Vagina (tissue), 2 donors: ENCODE results near the gene HYAL1. TPM values are rescaled to one million over a fixed set of nuclear protein-coding genes. Genes with fewer than 3 reads are reported as not detected.

Source experiments
- DNase-seq, 2 donors: peaks; one replicate each; pipeline ENCODE4 v3.0.0-alpha.2; 2017; ENCODE audit errors: extremely low spot score in 2 of 2
- H3K27ac ChIP-seq: fragments of 200-600 bp; sonication (generic); one replicate; pipeline ENCODE4 v1.5.1; 2019
- H3K27me3 ChIP-seq: fragments of 200-600 bp; sonication (generic); one replicate; pipeline ENCODE4 v1.5.1; 2019
- H3K36me3 ChIP-seq, 2 donors: fragments of 200-600 bp; sonication (generic); one replicate each; pipeline ENCODE4 v1.5.1; 2017 to 2019
- H3K4me1 ChIP-seq: fragments of 200-600 bp; sonication (generic); one replicate; pipeline ENCODE4 v1.5.1; 2019
- H3K4me3 ChIP-seq, 2 donors: fragments of 200-600 bp; sonication (generic); 1 replicate in 1 of 2; 2 replicates in 1 of 2; pipeline ENCODE4 v1.5.1; 2016 to 2019
- H3K9me3 ChIP-seq: fragments of 200-600 bp; sonication (generic); one replicate; pipeline ENCODE4 v1.5.1; 2019
- CTCF ChIP-seq, 3 experiments: fragments of 450-650 bp in 2 of 3; fragments of 200-600 bp in 1 of 3; sonication (generic) in 1 of 3; IDR thresholded peaks; one replicate each; pipeline ENCODE4 v1.5.1; 2017 to 2019; ENCODE audit warnings: antibody characterized with exemption in 3 of 3, mild to moderate bottlenecking in 2 of 3, moderate library complexity in 2 of 3
- POLR2A ChIP-seq, 2 donors: fragments of 450-650 bp; IDR thresholded peaks; one replicate each; pipeline ENCODE4 v1.6.1; 2017; ENCODE audit warnings: antibody characterized with exemption in 2 of 2, mild to moderate bottlenecking in 2 of 2, moderate library complexity in 2 of 2
- POLR2AphosphoS5 ChIP-seq, 2 donors: sonication (generic); formaldehyde crosslinking; IDR thresholded peaks; one replicate each; pipeline ENCODE4 v1.9.0; 2017; ENCODE audit warnings: antibody characterized with exemption in 2 of 2, mild to moderate bottlenecking in 2 of 2, low read depth in 1 of 2; ENCODE audit not compliant: insufficient read depth in 1 of 2
- intact Hi-C: fragments of 100-400 bp; cut with DNase I; formaldehyde crosslinking; loops from one replicate; pipeline ENCODE4 v1.15.1; 2023
- total RNA-seq: library from RNA; depleted of rRNA; stranded (reverse); fragments of >200 nt; gene quantifications from one replicate; pipeline ENCODE4 v1.2.3, GENCODE V29; 2016

The HYAL1 gene
- total RNA-seq, 1 donor from 2014 or later: 17.7 TPM

- peaks cover 0 to 5% of the 10 kb centered on the region in 2 donors for H3K36me3 ChIP-seq
- DNase-seq: no peak
- no peaks in the 10 kb centered on the region for H3K27me3 ChIP-seq
- intact Hi-C loops: no loop called here
- TF ChIP-seq POLR2A (IDR thresholded peaks at IDR 0.05) (no peak), POLR2AphosphoS5 (IDR thresholded peaks at IDR 0.05; ENCODE audit: insufficient read depth in 1 of 2, low read depth in 1 of 2) (no peak), CTCF (IDR thresholded peaks at IDR 0.05) (no peak)
- peaks cover 50% of the 10 kb centered on the region for H3K4me1 ChIP-seq
- H3K4me3 ChIP-seq: no peak overlapping the region
- no peak overlapping the region for H3K27ac ChIP-seq
- no peaks in the 10 kb centered on the region for H3K9me3 ChIP-seq
Measured at GRCh38 chr3:50295553-50296431, 7.6 kb downstream of the HYAL1 start.

- no peak for DNase-seq
- H3K36me3 ChIP-seq: peaks cover 0 to 11% of the 10 kb centered on the region in 2 donors
- no peak for TF ChIP-seq CTCF (IDR thresholded peaks at IDR 0.05)
- TF ChIP-seq POLR2AphosphoS5 (IDR thresholded peaks at IDR 0.05; ENCODE audit: insufficient read depth in 1 of 2, low read depth in 1 of 2): no peak
- no peak for TF ChIP-seq POLR2A (IDR thresholded peaks at IDR 0.05)
- H3K9me3 ChIP-seq: no peaks in the 10 kb centered on the region
- peaks cover 45% of the 10 kb centered on the region for H3K4me1 ChIP-seq
- no peak overlapping the region for H3K27ac ChIP-seq
- no peak overlapping the region for H3K4me3 ChIP-seq
- no peaks in the 10 kb centered on the region for H3K27me3 ChIP-seq
- intact Hi-C loops: no loop called here
Measured at GRCh38 chr3:50294492-50295403, 8.6 kb downstream of the HYAL1 start.

GRCh38 chr3:50294089-50294488 lies 9.3 kb downstream of the HYAL1 start:
- Histone ChIP-seq H3K27me3 (no peaks in the 10 kb centered on the region), H3K4me3 (no peak overlapping the region), H3K27ac (no peak overlapping the region), H3K9me3 (no peaks in the 10 kb centered on the region), H3K36me3 (peaks cover 0 to 18% of the 10 kb centered on the region in 2 donors), H3K4me1 (peaks cover 44% of the 10 kb centered on the region)
- no peak for DNase-seq
- TF ChIP-seq CTCF (IDR thresholded peaks at IDR 0.05): no peak
- no peak for TF ChIP-seq POLR2A (IDR thresholded peaks at IDR 0.05)
- no peak for TF ChIP-seq POLR2AphosphoS5 (IDR thresholded peaks at IDR 0.05; ENCODE audit: insufficient read depth in 1 of 2, low read depth in 1 of 2)
- intact Hi-C loops: no loop called here

GRCh38 chr3:50293079-50293801 lies 10.1 kb downstream of the HYAL1 start:
- Histone ChIP-seq H3K36me3 (peaks cover 0 to 27% of the 10 kb centered on the region in 2 donors), H3K4me1 (peaks cover 37% of the 10 kb centered on the region), H3K9me3 (no peaks in the 10 kb centered on the region), H3K27ac (peak overlapping the region; percentile 68), H3K4me3 (peak overlapping the region in 1 of 2 donors; percentile 84), H3K27me3 (no peaks in the 10 kb centered on the region)
- TF ChIP-seq CTCF (IDR thresholded peaks at IDR 0.05) (no peak), POLR2AphosphoS5 (IDR thresholded peaks at IDR 0.05; ENCODE audit: insufficient read depth in 1 of 2, low read depth in 1 of 2) (no peak), POLR2A (IDR thresholded peaks at IDR 0.05) (no peak)
- DNase-seq: no peak
- intact Hi-C loops: no loop called here
